Muscle of back (tissue), 13 donors: ENCODE results near the gene SYTL2. TPM values are rescaled to one million over a fixed set of nuclear protein-coding genes. Genes with fewer than 3 reads are reported as not detected.
"Not testable (repeated sequence)": the region's sequence is repeated elsewhere in the genome, so short reads cannot be mapped to it uniquely, and the experiment has no call there.

Experiments
- DNase-seq, 3 donors: peaks; one replicate each; pipeline versions ENCODE4 v3.0.0 to v3.0.0-alpha.2; 2013
- long read RNA-seq, 9 donors: transcript quantifications; one replicate each; lab custom pipeline, GENCODE V29; 2026
- polyA plus RNA-seq, 10 donors: library from polyadenylated mRNA; unstranded; fragments of 120-200 nt; gene quantifications; one replicate each; pipeline ENCODE4 v1.2.1, GENCODE V29; 2013; ENCODE audit not compliant: insufficient read length in 10 of 10

SYTL2 gene
- 100 to 1,000 TPM in 4 of 10 donors, 10 to 100 TPM in 6; 48.8 to 134 (median 81.9) TPM for polyA plus RNA-seq
- long read RNA-seq, donor 1, partial matches to known transcripts = 0 of 3 reads
- long read RNA-seq, donor 1, other reads (novel, unspliced or antisense) = 0 of 3 reads
- long read RNA-seq, donor 2, partial matches to known transcripts = 5 of 12 reads
- long read RNA-seq, donor 2, other reads (novel, unspliced or antisense) = 5 of 12 reads
- long read RNA-seq, donor 3 = 0 reads
- long read RNA-seq, donor 4, partial matches to known transcripts = 0 of 4 reads
- long read RNA-seq, donor 4, other reads (novel, unspliced or antisense) = 0 of 4 reads
- long read RNA-seq, donor 5, partial matches to known transcripts = 0 of 3 reads
- long read RNA-seq, donor 5, other reads (novel, unspliced or antisense) = 0 of 3 reads
- long read RNA-seq, donor 6, partial matches to known transcripts = 12 of 20 reads
- long read RNA-seq, donor 6, other reads (novel, unspliced or antisense) = 0 of 20 reads
- long read RNA-seq, donor 7, partial matches to known transcripts = 0 of 4 reads
- long read RNA-seq, donor 7, other reads (novel, unspliced or antisense) = 0 of 4 reads
- long read RNA-seq, donor 8, partial matches to known transcripts = 0 of 1 reads
- long read RNA-seq, donor 8, other reads (novel, unspliced or antisense) = 0 of 1 reads
- long read RNA-seq, donor 9 = 0 reads

- peak; percentile 55 to 80 (median 62) for DNase-seq
Measured at GRCh38 chr11:85810871-85811611, at the start of gene SYTL2. Gene SYTL2, minus strand, starts transcription at chr11:85811141. Its CDS starts 53,416 bp downstream, at chr11:85757725.

- DNase-seq = not testable (repeated sequence)
Measured at GRCh38 chr11:85859541-85859940, 48.6 kb upstream of the SYTL2 start.

- no peak for DNase-seq
Measured at GRCh38 chr11:85857098-85857497, 46.2 kb upstream of the SYTL2 start.

GRCh38 chr11:85855341-85855656 lies 44.4 kb upstream of the SYTL2 start, which contains the start of gene CCDC83:
Gene CCDC83, plus strand, starts transcription at chr11:85855383. Its CDS starts 9,741 bp downstream, at chr11:85865124.
- DNase-seq = no peak

- peak; percentile 92 to 97 (median 93) for DNase-seq
Measured at GRCh38 chr11:85854557-85855340, 43.8 kb upstream of the SYTL2 start.

GRCh38 chr11:85854212-85854556 lies 43.2 kb upstream of the SYTL2 start:
- no peak for DNase-seq

- not testable (repeated sequence) for DNase-seq
Measured at GRCh38 chr11:85853541-85853940, 42.6 kb upstream of the SYTL2 start.

GRCh38 chr11:85852754-85853153 lies 41.8 kb upstream of the SYTL2 start:
- not testable (repeated sequence) for DNase-seq

GRCh38 chr11:85848556-85848955 lies 37.6 kb upstream of the SYTL2 start:
- no peak for DNase-seq

GRCh38 chr11:85848006-85848405 lies 37.1 kb upstream of the SYTL2 start:
- no peak for DNase-seq

- DNase-seq = no peak
Measured at GRCh38 chr11:85847436-85847835, 36.5 kb upstream of the SYTL2 start.

GRCh38 chr11:85845124-85845631 lies 34.2 kb upstream of the SYTL2 start:
- DNase-seq = no peak

- no peak for DNase-seq
Measured at GRCh38 chr11:85844439-85845123, 33.6 kb upstream of the SYTL2 start.

- no peak for DNase-seq
Measured at GRCh38 chr11:85843929-85844328, 33.0 kb upstream of the SYTL2 start.

- not testable (repeated sequence) for DNase-seq
Measured at GRCh38 chr11:85840932-85841331, 30.0 kb upstream of the SYTL2 start.

- DNase-seq = no peak
Measured at GRCh38 chr11:85835729-85836128, 24.8 kb upstream of the SYTL2 start.

- no peak for DNase-seq
Measured at GRCh38 chr11:85835263-85835662, 24.3 kb upstream of the SYTL2 start.

- no peak for DNase-seq
Measured at GRCh38 chr11:85831050-85831449, 20.1 kb upstream of the SYTL2 start.

GRCh38 chr11:85829172-85829571 lies 18.2 kb upstream of the SYTL2 start:
- DNase-seq = no peak

GRCh38 chr11:85828640-85828978 lies 17.7 kb upstream of the SYTL2 start:
- DNase-seq = no peak
